Left ventricle myocardium superior (tissue), 1 donor: ENCODE measurements around the gene SMIM36. TPM values are rescaled to one million over a fixed set of nuclear protein-coding genes. Genes with fewer than 3 reads are reported as not detected.
A peak's percentile ranks its signal among the peaks of the same experiment; 100 is the strongest.
"Not testable (repeated sequence)": the region's sequence is repeated elsewhere in the genome, so short reads cannot be mapped to it uniquely, and the experiment has no call there.

Source experiments
- ATAC-seq: fragments of 200-7000 bp; cut with Tn5 transposase; one replicate; pipeline ENCODE4 v1.9.1; 2020; ENCODE audit warnings: mild to moderate bottlenecking, moderate library complexity
- DNase-seq: peaks from one replicate; pipeline ENCODE4 v3.0.0-alpha.2; 2020
- intact Hi-C: fragments of 100-400 bp; cut with micrococcal nuclease; formaldehyde crosslinking; loops from one replicate; pipeline ENCODE4 v1.11.0; 2022
- total RNA-seq: library from RNA; stranded (reverse); fragmentation: NEBNext Ultra II Directional; extraction: Animal tissue kit (Norgen Biotek cat#: 25700); gene quantifications from one replicate; pipeline ENCODE4 v1.2.1, GENCODE V29; 2021
- donor health status: DM: no; HTN: yes; CAD: no; lungs with severe emphysema.

Gene SMIM36
- total RNA-seq, 1 donor from 2014 or later: not detected

- DNase-seq (no peak), ATAC-seq (no peak)
- intact Hi-C loops: no loop called here
These were observed 7.3 kb upstream of the SMIM36 start for GRCh38 chr17:55518510-55518909.

GRCh38 chr17:55513885-55514590 is 2.8 kb upstream of the SMIM36 start:
- intact Hi-C loops: loop anchor here (5.0 kb wide), 1 partner anchor 157 kb away; no protein-coding TSS in a partner anchor
- peak; percentile 67 for DNase-seq
- peak; percentile 67 for ATAC-seq

- intact Hi-C loops, DNase-seq, ATAC-seq: not testable (repeated sequence)
These were observed 3.6 kb downstream of the SMIM36 start for GRCh38 chr17:55507669-55508068.

GRCh38 chr17:55501626-55502025 is 9.6 kb downstream of the SMIM36 start:
- intact Hi-C loops, ATAC-seq, DNase-seq: not testable (repeated sequence)

GRCh38 chr17:55500103-55500502 is 11.1 kb downstream of the SMIM36 start:
- DNase-seq (no peak), ATAC-seq (peak; percentile 40)
- intact Hi-C loops: no loop called here

- intact Hi-C loops: no loop called here
- DNase-seq: peak; percentile 50
- ATAC-seq: peak; percentile 88
These were observed 15.0 kb downstream of the SMIM36 start for GRCh38 chr17:55496094-55496881.

GRCh38 chr17:55495239-55495638 is 16.0 kb downstream of the SMIM36 start:
- intact Hi-C loops: no loop called here
- no peak for ATAC-seq
- no peak for DNase-seq

GRCh38 chr17:55492781-55493341 is 18.4 kb downstream of the SMIM36 start:
- DNase-seq (no peak), ATAC-seq (no peak)
- intact Hi-C loops: no loop called here

GRCh38 chr17:55490376-55490775 is 20.9 kb downstream of the SMIM36 start:
- intact Hi-C loops: no loop called here
- no peak for ATAC-seq
- no peak for DNase-seq

- ATAC-seq (no peak), DNase-seq (no peak)
- intact Hi-C loops: no loop called here
These were observed 23.4 kb downstream of the SMIM36 start for GRCh38 chr17:55487695-55488432.

- no peak for ATAC-seq
- intact Hi-C loops: no loop called here
- DNase-seq: no peak
These were observed 26.7 kb downstream of the SMIM36 start for GRCh38 chr17:55484575-55484974.

GRCh38 chr17:55482591-55483389 is 28.5 kb downstream of the SMIM36 start:
- DNase-seq: no peak
- intact Hi-C loops: no loop called here
- no peak for ATAC-seq

GRCh38 chr17:55480631-55481315 is 30.5 kb downstream of the SMIM36 start:
- intact Hi-C loops: no loop called here
- DNase-seq (no peak), ATAC-seq (no peak)

- peak; percentile 99 for ATAC-seq
- DNase-seq: no peak
- intact Hi-C loops: no loop called here
These were observed 31.3 kb downstream of the SMIM36 start for GRCh38 chr17:55479903-55480302.

- intact Hi-C loops: no loop called here
- DNase-seq (no peak), ATAC-seq (no peak)
These were observed 32.3 kb downstream of the SMIM36 start for GRCh38 chr17:55478971-55479370.

- no peak for DNase-seq
- ATAC-seq: peak; percentile 85
- intact Hi-C loops: no loop called here
These were observed 44.6 kb downstream of the SMIM36 start for GRCh38 chr17:55466671-55467070.

- intact Hi-C loops, DNase-seq: not testable (repeated sequence)
These were observed 45.5 kb downstream of the SMIM36 start for GRCh38 chr17:55465771-55466170.

GRCh38 chr17:55463600-55463999 is 47.7 kb downstream of the SMIM36 start:
- intact Hi-C loops: no loop called here
- ATAC-seq: no peak
- DNase-seq: no peak

More at GRCh38 chr17:55465771-55466170, 45.5 kb downstream of the SMIM36 start:
- peak; percentile 85 for ATAC-seq
